A549 (cell line): ENCODE measurements around the gene PEX14. TPM values are rescaled to one million over a fixed set of nuclear protein-coding genes. Genes with fewer than 3 reads are reported as not detected.

Source experiments
- ATAC-seq, 2 experiments: fragments of 200-7000 bp in 1 of 2; fragments of >200 bp in 1 of 2; cut with Nextera tagmentation in 1 of 2; cut with Tn5 transposase in 1 of 2; 3 replicates each; pipeline versions ENCODE4 v1.8.0 to v1.9.1; 2018 to 2020; ENCODE audit warnings: mild to moderate bottlenecking in 1 of 2, moderate library complexity in 1 of 2
- CTCF ChIA-PET: fragments of 300-600 bp; sonication (Branson Sonifier 250); formaldehyde crosslinking; extraction: SDS; loops from one replicate; lab custom pipeline; 2021; ENCODE audit warnings: antibody characterized with exemption, inconsistent platforms; lab: Yijun Ruan, JAX
- POLR2A ChIA-PET: fragments of 350-600 bp; formaldehyde crosslinking; extraction: SDS; loops from one replicate; lab custom pipeline; 2021; ENCODE audit warnings: antibody characterized with exemption, inconsistent platforms; lab: Yijun Ruan, JAX
- DNase-seq, 2 experiments: peaks; one replicate each; pipeline versions ENCODE4 v3.0.0 to v3.0.0-alpha.2; 2011 to 2016; ENCODE audit warnings: low read depth in 1 of 2, low spot score in 1 of 2
- FAIRE-seq: peaks from 2 replicates; lab custom pipeline; 2011; peaks lifted over from hg19 to GRCh38; lab: Jason Lieb, UNC
- H3K27ac ChIP-seq, 2 experiments: fragments of >200 bp; sonication (Bioruptor Twin); formaldehyde crosslinking; 3 replicates each; pipeline ENCODE4 v1.5.1; 2016 to 2017
- H3K4me1 ChIP-seq: fragments of >200 bp; sonication (Bioruptor Twin); formaldehyde crosslinking; 3 replicates; pipeline ENCODE4 v1.6.1; 2016
- H3K4me2 ChIP-seq: fragments of >200 bp; sonication (Bioruptor Twin); formaldehyde crosslinking; 3 replicates; pipeline ENCODE4 v1.6.1; 2016
- H3K4me3 ChIP-seq: fragments of >200 bp; sonication (Bioruptor Twin); formaldehyde crosslinking; 3 replicates; pipeline ENCODE4 v1.5.1; 2016
- H3K9me3 ChIP-seq: fragments of >200 bp; sonication (Bioruptor Twin); formaldehyde crosslinking; 3 replicates; pipeline ENCODE4 v1.6.1; 2016
- CBX2 ChIP-seq: fragments of 200-600 bp; sonication (generic); IDR thresholded peaks from 2 replicates; pipeline ENCODE4 v1.6.1; 2016; ENCODE audit warnings: low read depth, mild to moderate bottlenecking, borderline replicate concordance
- EHF ChIP-seq: fragments of 250-450 bp; sonication (Bioruptor Pico); IDR thresholded peaks from 2 replicates; pipeline ENCODE4 v1.5.0; 2020; ENCODE audit warnings: mild to moderate bottlenecking
- EHMT2 ChIP-seq: fragments of 200-600 bp; sonication (generic); IDR thresholded peaks from 2 replicates; pipeline ENCODE4 v1.6.1; 2016; ENCODE audit warnings: antibody characterized with exemption, low read depth, mild to moderate bottlenecking, moderate library complexity
- ESRRA ChIP-seq: fragments of 150-350 bp; IDR thresholded peaks from 2 replicates; pipeline ENCODE4 v1.6.1; 2014; ENCODE audit warnings: mild to moderate bottlenecking, low read length, borderline replicate concordance
- FOXS1 ChIP-seq: fragments of 250-450 bp; sonication (Bioruptor Pico); IDR thresholded peaks from 2 replicates; pipeline ENCODE4 v1.5.0; 2020; ENCODE audit warnings: mild to moderate bottlenecking, moderate library complexity
- GATA3 ChIP-seq: IDR thresholded peaks from 2 replicates; pipeline ENCODE4 v1.6.1; 2012; ENCODE audit warnings: borderline replicate concordance
- HDAC2 ChIP-seq: fragments of 200-600 bp; sonication (generic); IDR thresholded peaks from 2 replicates; pipeline ENCODE4 v1.6.1; 2016
- HEYL ChIP-seq: fragments of 250-450 bp; sonication (Bioruptor Pico); IDR thresholded peaks from 2 replicates; pipeline ENCODE4 v1.8.0; 2021; ENCODE audit warnings: mild to moderate bottlenecking, moderate library complexity
- HOXA7 ChIP-seq: fragments of 250-450 bp; sonication (Bioruptor Pico); IDR thresholded peaks from 2 replicates; pipeline ENCODE4 v1.5.0; 2020; ENCODE audit warnings: mild to moderate bottlenecking, moderate library complexity
- HOXB5 ChIP-seq: fragments of 250-450 bp; sonication (Bioruptor Pico); IDR thresholded peaks from 2 replicates; pipeline ENCODE4 v1.5.0; 2020; ENCODE audit warnings: mild to moderate bottlenecking, moderate library complexity
- MAZ ChIP-seq: fragments of 150-350 bp; IDR thresholded peaks from 2 replicates; pipeline ENCODE4 v1.6.1; 2014; ENCODE audit warnings: antibody characterized with exemption, low read depth, low read length, borderline replicate concordance
- NR3C1 ChIP-seq: fragments of >200 bp; sonication (Bioruptor Twin); formaldehyde crosslinking; IDR thresholded peaks from 3 replicates; pipeline ENCODE4 v1.6.1; 2017
- RCOR1 ChIP-seq: fragments of 150-350 bp; IDR thresholded peaks from 2 replicates; pipeline ENCODE4 v1.6.1; 2014; ENCODE audit warnings: antibody characterized with exemption, low read length, low read depth
- SMC3 ChIP-seq: fragments of >200 bp; sonication (Bioruptor Twin); formaldehyde crosslinking; IDR thresholded peaks from 3 replicates; pipeline ENCODE4 v1.6.1; 2018; ENCODE audit warnings: inconsistent platforms
- TP53 ChIP-seq: fragments of 250-450 bp; sonication (Bioruptor Pico); IDR thresholded peaks from 2 replicates; pipeline ENCODE4 v1.5.0; 2021; ENCODE audit warnings: mild to moderate bottlenecking, moderate library complexity
- ZFP36 ChIP-seq: fragments of 450-650 bp; IDR thresholded peaks from 2 replicates; pipeline ENCODE4 v1.6.1; 2014; ENCODE audit warnings: borderline replicate concordance; ENCODE audit not compliant: partially characterized antibody
- ZSCAN20 ChIP-seq: fragments of 250-450 bp; sonication (Bioruptor Pico); IDR thresholded peaks from 2 replicates; pipeline ENCODE4 v1.8.0; 2022; ENCODE audit warnings: mild to moderate bottlenecking, moderate library complexity
- WGBS: methylation state at CpG from one replicate; pipeline ENCODE4 v1.1.6; 2017; ENCODE audit errors: missing lambda C conversion rate; 5-methylcytosine and 5-hydroxymethylcytosine counted together
- polyA plus RNA-seq, 4 experiments: library from polyadenylated mRNA; depleted of rRNA in 3 of 4; stranded (reverse); fragments of >200 nt; fragmentation: RNase III in 1 of 4; extraction: RNeasy Plus Mini Kit Qiagen cat#74134 plus additional on column Dnase treatment in 1 of 4; gene quantifications; 2 replicates in 3 of 4; 3 replicates in 1 of 4; pipeline ENCODE4 v1.2.3, GENCODE V29; 2011 to 2017
- TF ChIP-seq, protein P1 (sequence below): IDR thresholded peaks from 2 replicates; pipeline ENCODE4 v1.6.1; 2012; ENCODE audit warnings: low read depth, borderline replicate concordance
- TF ChIP-seq, protein P2 (sequence below): fragments of 150-350 bp; IDR thresholded peaks from 2 replicates; pipeline ENCODE4 v1.6.1; 2014; ENCODE audit warnings: low read depth, mild to moderate bottlenecking, low read length
- TF ChIP-seq, protein P3 (sequence below): fragments of 200-600 bp; sonication (generic); IDR thresholded peaks from 2 replicates; pipeline ENCODE4 v1.6.1; 2016; ENCODE audit warnings: antibody characterized with exemption, mild to moderate bottlenecking, moderate library complexity
- TF ChIP-seq, protein P4 (sequence below): IDR thresholded peaks from 2 replicates; pipeline ENCODE4 v1.6.1; 2012
- TF ChIP-seq, protein P5 (sequence below): fragments of 250-450 bp; sonication (Bioruptor Pico); IDR thresholded peaks from 2 replicates; pipeline ENCODE4 v1.5.0; 2021; ENCODE audit warnings: mild to moderate bottlenecking, moderate library complexity, borderline replicate concordance

The PEX14 gene
- polyA plus RNA-seq, 2 of the 4 experiments (the other 2 are of a cell fraction), result 7.7 to 15.0 TPM

DNA sequence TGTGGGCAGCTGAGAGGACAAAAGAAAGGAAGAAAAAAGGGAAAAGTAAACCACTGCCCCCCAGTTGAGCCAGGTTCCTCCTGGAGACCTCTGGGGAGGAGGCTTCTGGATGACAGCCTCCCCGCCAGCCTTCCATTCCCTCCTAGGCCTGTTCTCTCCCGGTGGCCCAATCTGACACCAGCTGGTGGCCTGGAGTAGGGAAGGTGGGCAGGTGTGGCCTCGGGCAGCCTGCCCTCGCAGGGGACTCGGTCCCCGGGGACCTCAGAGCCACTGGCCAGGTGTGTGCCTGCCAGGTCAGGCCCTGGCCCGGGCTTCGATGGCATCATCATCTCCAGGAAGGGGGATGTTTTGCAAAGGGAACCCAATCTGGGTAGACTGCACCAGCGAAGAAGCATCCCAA is 162.7 kb downstream of the PEX14 start:
- TF ChIP-seq EHF (CRISPR knock-in tag) (no peak), ESRRA (no peak), NR3C1 (no peak), CBX2 (no peak), GATA3 (no peak), ZFP36 (no peak)
- TF ChIP-seq, protein P1, sequence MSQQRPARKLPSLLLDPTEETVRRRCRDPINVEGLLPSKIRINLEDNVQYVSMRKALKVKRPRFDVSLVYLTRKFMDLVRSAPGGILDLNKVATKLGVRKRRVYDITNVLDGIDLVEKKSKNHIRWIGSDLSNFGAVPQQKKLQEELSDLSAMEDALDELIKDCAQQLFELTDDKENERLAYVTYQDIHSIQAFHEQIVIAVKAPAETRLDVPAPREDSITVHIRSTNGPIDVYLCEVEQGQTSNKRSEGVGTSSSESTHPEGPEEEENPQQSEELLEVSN, result no peak
- TF ChIP-seq, protein P2, sequence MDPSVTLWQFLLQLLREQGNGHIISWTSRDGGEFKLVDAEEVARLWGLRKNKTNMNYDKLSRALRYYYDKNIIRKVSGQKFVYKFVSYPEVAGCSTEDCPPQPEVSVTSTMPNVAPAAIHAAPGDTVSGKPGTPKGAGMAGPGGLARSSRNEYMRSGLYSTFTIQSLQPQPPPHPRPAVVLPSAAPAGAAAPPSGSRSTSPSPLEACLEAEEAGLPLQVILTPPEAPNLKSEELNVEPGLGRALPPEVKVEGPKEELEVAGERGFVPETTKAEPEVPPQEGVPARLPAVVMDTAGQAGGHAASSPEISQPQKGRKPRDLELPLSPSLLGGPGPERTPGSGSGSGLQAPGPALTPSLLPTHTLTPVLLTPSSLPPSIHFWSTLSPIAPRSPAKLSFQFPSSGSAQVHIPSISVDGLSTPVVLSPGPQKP, result no peak
- TF ChIP-seq, all 56 proteins: peak for 0
- CTCF ChIA-PET, result no interaction called here

DNA sequence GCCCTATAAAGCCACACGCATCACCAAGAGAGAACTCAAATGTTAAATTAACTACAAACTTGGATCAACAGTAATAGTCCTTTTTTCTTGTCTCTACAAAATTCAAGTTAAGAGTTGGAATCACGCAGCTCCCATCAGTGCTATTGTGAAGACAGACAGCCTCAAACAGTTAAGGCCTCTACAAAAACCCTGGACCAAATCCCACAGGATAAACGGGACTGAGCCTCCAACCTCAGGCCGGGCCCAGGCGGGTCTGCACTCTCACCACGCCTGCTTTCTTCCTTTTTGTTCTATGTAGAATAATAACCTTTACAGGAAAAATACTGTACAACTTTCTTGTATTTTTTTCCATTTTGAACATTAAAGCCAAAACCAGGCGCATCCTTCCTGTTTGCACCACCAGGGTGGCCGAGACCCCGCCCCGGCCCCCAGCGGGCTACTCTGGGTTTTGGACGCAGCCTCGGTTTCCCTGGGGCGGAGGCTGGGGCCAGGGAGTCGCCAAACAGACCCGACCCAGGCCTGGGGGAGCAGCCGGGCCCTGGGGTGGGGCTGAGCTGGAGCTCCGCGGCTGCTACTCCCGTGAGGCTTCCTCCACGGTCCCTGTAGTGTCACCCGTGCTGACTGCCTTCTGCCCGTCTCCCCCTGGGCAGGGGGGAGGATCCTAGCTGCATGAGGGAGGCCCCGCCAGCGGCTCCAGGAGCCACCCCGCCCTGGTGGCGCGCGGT is 163.2 kb downstream of the PEX14 start:
- no peak overlapping the region for H3K4me2 ChIP-seq
- ATAC-seq (no peak), FAIRE-seq (no peak), DNase-seq (no peak)
- no peak for TF ChIP-seq EHMT2
- TF ChIP-seq HEYL (CRISPR knock-in tag), result no peak
- no peak for TF ChIP-seq HOXB5 (CRISPR knock-in tag)
- no peak for TF ChIP-seq MAZ
- TF ChIP-seq, protein P3, sequence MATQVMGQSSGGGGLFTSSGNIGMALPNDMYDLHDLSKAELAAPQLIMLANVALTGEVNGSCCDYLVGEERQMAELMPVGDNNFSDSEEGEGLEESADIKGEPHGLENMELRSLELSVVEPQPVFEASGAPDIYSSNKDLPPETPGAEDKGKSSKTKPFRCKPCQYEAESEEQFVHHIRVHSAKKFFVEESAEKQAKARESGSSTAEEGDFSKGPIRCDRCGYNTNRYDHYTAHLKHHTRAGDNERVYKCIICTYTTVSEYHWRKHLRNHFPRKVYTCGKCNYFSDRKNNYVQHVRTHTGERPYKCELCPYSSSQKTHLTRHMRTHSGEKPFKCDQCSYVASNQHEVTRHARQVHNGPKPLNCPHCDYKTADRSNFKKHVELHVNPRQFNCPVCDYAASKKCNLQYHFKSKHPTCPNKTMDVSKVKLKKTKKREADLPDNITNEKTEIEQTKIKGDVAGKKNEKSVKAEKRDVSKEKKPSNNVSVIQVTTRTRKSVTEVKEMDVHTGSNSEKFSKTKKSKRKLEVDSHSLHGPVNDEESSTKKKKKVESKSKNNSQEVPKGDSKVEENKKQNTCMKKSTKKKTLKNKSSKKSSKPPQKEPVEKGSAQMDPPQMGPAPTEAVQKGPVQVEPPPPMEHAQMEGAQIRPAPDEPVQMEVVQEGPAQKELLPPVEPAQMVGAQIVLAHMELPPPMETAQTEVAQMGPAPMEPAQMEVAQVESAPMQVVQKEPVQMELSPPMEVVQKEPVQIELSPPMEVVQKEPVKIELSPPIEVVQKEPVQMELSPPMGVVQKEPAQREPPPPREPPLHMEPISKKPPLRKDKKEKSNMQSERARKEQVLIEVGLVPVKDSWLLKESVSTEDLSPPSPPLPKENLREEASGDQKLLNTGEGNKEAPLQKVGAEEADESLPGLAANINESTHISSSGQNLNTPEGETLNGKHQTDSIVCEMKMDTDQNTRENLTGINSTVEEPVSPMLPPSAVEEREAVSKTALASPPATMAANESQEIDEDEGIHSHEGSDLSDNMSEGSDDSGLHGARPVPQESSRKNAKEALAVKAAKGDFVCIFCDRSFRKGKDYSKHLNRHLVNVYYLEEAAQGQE, result no peak
- no peak for TF ChIP-seq FOXS1
- TF ChIP-seq CBX2, result no peak
- no peak for TF ChIP-seq RCOR1
- H3K27ac ChIP-seq, result no peak overlapping the region
- ChIA-PET POLR2A (no interaction called here), CTCF (no interaction called here)
- H3K9me3 ChIP-seq, result no peaks in the 10 kb centered on the region
- no peak overlapping the region for H3K4me3 ChIP-seq
- no peaks in the 10 kb centered on the region; the same call in 2 of the 3 replicates for H3K4me1 ChIP-seq
- 77% methylated on average over 11 of the region's 29 CpGs for WGBS

More for the DNA sequence above, 162.7 kb downstream of the PEX14 start:
- H3K9me3 ChIP-seq, result no peaks in the 10 kb centered on the region
- H3K4me3 ChIP-seq, result no peak overlapping the region
- H3K4me1 ChIP-seq, result no peaks in the 10 kb centered on the region; the same call in 2 of the 3 replicates
- FAIRE-seq, result no peak
- no peak for ATAC-seq
- no peak overlapping the region for H3K4me2 ChIP-seq
- 84% methylated on average over 3 of the region's 9 CpGs for WGBS
- DNase-seq, result no peak
- POLR2A ChIA-PET, result no interaction called here
- no peak overlapping the region for H3K27ac ChIP-seq

DNA sequence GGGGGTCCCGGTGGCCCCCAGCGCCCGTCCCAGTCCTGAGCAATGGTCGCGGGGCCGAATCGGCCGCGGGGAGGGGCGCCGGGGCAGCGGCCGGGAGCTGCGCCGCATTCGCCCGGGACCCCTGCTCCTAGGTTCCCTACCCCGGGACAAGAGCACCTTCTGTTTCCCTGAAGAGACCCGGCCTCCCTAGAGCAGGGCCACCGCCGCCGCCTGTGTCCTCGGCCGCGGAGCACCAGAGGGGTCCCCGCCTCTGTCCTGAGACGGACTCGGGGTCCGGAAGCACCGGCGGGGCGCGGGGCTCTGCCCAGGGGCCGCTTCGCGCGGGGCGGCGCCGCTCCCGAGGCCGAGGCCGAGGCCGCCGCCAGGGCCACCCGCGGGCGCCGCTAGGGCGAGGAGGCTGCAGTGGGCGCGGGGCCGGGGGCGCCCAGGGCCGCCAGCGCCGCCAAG is 163.8 kb downstream of the PEX14 start:
- Histone ChIP-seq H3K9me3 (no peaks in the 10 kb centered on the region), H3K27ac (no peak overlapping the region), H3K4me2 (no peak overlapping the region), H3K4me1 (no peaks in the 10 kb centered on the region; the same call in 2 of the 3 replicates), H3K4me3 (no peak overlapping the region)
- 97% methylated on average over 16 of the region's 57 CpGs for WGBS
- FAIRE-seq (no peak), ATAC-seq (no peak), DNase-seq (no peak)
- POLR2A ChIA-PET, result no interaction called here
- CTCF ChIA-PET, result no interaction called here
- TF ChIP-seq SMC3, result no peak
- TF ChIP-seq, protein P4, sequence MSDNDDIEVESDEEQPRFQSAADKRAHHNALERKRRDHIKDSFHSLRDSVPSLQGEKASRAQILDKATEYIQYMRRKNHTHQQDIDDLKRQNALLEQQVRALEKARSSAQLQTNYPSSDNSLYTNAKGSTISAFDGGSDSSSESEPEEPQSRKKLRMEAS, result no peak
- TF ChIP-seq HDAC2, result no peak
- no peak for TF ChIP-seq ZFP36
- TF ChIP-seq, protein P3, result no peak
- no peak for TF ChIP-seq TP53
- no peak for TF ChIP-seq HOXA7 (CRISPR knock-in tag)
- TF ChIP-seq, protein P5, sequence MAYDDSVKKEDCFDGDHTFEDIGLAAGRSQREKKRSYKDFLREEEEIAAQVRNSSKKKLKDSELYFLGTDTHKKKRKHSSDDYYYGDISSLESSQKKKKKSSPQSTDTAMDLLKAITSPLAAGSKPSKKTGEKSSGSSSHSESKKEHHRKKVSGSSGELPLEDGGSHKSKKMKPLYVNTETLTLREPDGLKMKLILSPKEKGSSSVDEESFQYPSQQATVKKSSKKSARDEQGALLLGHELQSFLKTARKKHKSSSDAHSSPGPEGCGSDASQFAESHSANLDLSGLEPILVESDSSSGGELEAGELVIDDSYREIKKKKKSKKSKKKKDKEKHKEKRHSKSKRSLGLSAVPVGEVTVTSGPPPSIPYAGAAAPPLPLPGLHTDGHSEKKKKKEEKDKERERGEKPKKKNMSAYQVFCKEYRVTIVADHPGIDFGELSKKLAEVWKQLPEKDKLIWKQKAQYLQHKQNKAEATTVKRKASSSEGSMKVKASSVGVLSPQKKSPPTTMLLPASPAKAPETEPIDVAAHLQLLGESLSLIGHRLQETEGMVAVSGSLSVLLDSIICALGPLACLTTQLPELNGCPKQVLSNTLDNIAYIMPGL (CRISPR knock-in tag), result no peak
- TF ChIP-seq NR3C1, result no peak
- no peak for TF ChIP-seq ZSCAN20
